ENCODE measurements around the gene FARP2.

DNA sequence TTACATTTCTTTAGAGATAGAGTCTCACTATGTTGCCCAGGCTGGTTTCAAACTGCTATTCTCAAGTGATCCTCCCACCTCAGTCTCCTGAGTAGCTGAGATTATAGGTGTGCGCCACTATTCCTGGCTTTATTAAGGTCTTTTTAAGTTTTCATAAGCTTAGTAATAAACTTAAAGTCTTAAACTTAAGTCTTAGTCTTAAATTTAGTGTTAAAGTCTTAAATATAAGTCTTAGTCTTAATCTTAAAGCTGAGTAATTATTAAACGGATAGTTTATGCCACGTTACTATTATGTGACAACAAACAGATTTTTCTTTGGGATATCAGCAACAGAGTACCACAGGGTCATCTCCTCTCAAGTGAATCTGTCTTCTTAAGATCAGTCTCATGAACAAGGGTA, 12.6 kb downstream of the FARP2 start:
- TF ChIP-seq, protein P1, sequence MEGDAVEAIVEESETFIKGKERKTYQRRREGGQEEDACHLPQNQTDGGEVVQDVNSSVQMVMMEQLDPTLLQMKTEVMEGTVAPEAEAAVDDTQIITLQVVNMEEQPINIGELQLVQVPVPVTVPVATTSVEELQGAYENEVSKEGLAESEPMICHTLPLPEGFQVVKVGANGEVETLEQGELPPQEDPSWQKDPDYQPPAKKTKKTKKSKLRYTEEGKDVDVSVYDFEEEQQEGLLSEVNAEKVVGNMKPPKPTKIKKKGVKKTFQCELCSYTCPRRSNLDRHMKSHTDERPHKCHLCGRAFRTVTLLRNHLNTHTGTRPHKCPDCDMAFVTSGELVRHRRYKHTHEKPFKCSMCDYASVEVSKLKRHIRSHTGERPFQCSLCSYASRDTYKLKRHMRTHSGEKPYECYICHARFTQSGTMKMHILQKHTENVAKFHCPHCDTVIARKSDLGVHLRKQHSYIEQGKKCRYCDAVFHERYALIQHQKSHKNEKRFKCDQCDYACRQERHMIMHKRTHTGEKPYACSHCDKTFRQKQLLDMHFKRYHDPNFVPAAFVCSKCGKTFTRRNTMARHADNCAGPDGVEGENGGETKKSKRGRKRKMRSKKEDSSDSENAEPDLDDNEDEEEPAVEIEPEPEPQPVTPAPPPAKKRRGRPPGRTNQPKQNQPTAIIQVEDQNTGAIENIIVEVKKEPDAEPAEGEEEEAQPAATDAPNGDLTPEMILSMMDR (IDR thresholded peaks at IDR 0.05): no peak
- no peak for TF ChIP-seq POLR2A (IDR thresholded peaks at IDR 0.05)

Data from right lobe of liver (tissue), 4 donors.